Left lung (tissue), 10 donors: ENCODE data around the gene OR5L1. TPM values are rescaled to one million over a fixed set of nuclear protein-coding genes. Genes with fewer than 3 reads are reported as not detected.

Source experiments
- ATAC-seq: fragments of 200-7000 bp; cut with Tn5 transposase; one replicate; pipeline ENCODE4 v1.9.1; 2020; ENCODE audit warnings: moderate library complexity
- DNase-seq, 4 donors: peaks; one replicate each; pipeline ENCODE4 v3.0.0-alpha.2; 2013 to 2020
- H3K27ac ChIP-seq, 2 donors: fragments of 200-600 bp; sonication (generic) in 1 of 2; one replicate each; pipeline versions ENCODE4 v1.5.0 to v1.8.0; 2020 to 2021
- H3K27me3 ChIP-seq, 2 donors: fragments of 200-600 bp; sonication (generic) in 1 of 2; one replicate each; pipeline versions ENCODE4 v1.5.0 to v1.8.0; 2020 to 2021
- H3K36me3 ChIP-seq, 2 donors: fragments of 200-600 bp; sonication (generic) in 1 of 2; one replicate each; pipeline versions ENCODE4 v1.5.0 to v1.8.0; 2020 to 2021
- H3K4me1 ChIP-seq, 2 donors: fragments of 200-600 bp; one replicate each; pipeline ENCODE4 v1.8.0; 2021
- H3K4me3 ChIP-seq, 2 donors: fragments of 200-600 bp; sonication (generic) in 1 of 2; one replicate each; pipeline versions ENCODE4 v1.5.0 to v1.8.0; 2020 to 2021; ENCODE audit warnings: mild to moderate bottlenecking in 1 of 2
- H3K9me3 ChIP-seq, 2 donors: fragments of 200-600 bp; sonication (generic) in 1 of 2; one replicate each; pipeline versions ENCODE4 v1.5.0 to v1.8.0; 2020 to 2021
- intact Hi-C, 2 donors: fragments of 100-400 bp; cut with DNase I; formaldehyde crosslinking; loops; one replicate each; pipeline versions ENCODE4 v1.11.2 to v1.14.2; 2022
- polyA plus RNA-seq, 6 donors: library from polyadenylated mRNA; unstranded; fragments of 120-200 nt; gene quantifications; one replicate each; pipeline ENCODE4 v1.2.1, GENCODE V29; 2013; ENCODE audit not compliant: insufficient read length in 6 of 6
- total RNA-seq, 2 donors: library from RNA; stranded (reverse); fragmentation: NEBNext Ultra II Directional; extraction: Animal tissue kit (Norgen Biotek cat#: 25700); gene quantifications; one replicate each; pipeline ENCODE4 v1.2.1, GENCODE V29; 2021
- TF ChIP-seq, protein P1 (sequence below), 2 donors: fragments of 200-600 bp; sonication (generic) in 1 of 2; IDR thresholded peaks; one replicate each; pipeline versions ENCODE4 v1.5.0 to v1.8.0; 2021; ENCODE audit warnings: antibody characterized with exemption in 2 of 2
- donor health status: DM: no; HTN: yes; CAD: no.
- donor health status: DM: no; HTN: no; CAD: no.

The OR5L1 gene
- total and polyA plus RNA-seq, 8 donors: not detected

DNA sequence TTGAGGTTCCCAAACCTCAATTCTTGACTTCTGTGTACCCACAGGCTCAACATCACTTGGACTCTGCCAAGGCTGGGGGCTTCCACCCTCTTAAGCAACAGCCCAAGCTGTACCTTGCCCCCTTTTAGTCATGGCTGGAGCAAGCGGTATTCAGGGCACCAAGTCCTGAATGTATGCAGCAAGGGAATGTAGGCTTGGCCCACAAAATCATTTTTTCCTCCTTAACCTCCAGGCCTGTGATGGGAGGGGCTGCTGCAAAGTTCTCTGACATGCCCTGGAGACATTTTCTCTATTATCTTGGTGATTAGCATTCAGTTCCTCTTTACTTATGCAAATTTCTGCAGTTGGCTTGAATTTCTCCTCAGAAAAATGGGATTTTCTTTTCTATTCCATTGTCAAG is 4.9 kb upstream of the OR5L1 start:
- Histone ChIP-seq H3K9me3 (peaks cover 0 to 29% of the 10 kb centered on the region in 2 donors), H3K4me1 (no peaks in the 10 kb centered on the region), H3K27me3 (no peaks in the 10 kb centered on the region), H3K4me3 (no peak overlapping the region), H3K36me3 (no peaks in the 10 kb centered on the region), H3K27ac (no peak overlapping the region)
- no peak for DNase-seq
- TF ChIP-seq, protein P1, sequence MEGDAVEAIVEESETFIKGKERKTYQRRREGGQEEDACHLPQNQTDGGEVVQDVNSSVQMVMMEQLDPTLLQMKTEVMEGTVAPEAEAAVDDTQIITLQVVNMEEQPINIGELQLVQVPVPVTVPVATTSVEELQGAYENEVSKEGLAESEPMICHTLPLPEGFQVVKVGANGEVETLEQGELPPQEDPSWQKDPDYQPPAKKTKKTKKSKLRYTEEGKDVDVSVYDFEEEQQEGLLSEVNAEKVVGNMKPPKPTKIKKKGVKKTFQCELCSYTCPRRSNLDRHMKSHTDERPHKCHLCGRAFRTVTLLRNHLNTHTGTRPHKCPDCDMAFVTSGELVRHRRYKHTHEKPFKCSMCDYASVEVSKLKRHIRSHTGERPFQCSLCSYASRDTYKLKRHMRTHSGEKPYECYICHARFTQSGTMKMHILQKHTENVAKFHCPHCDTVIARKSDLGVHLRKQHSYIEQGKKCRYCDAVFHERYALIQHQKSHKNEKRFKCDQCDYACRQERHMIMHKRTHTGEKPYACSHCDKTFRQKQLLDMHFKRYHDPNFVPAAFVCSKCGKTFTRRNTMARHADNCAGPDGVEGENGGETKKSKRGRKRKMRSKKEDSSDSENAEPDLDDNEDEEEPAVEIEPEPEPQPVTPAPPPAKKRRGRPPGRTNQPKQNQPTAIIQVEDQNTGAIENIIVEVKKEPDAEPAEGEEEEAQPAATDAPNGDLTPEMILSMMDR (IDR thresholded peaks at IDR 0.05): no peak
- ATAC-seq: no peak
- intact Hi-C loops: no loop called here

DNA sequence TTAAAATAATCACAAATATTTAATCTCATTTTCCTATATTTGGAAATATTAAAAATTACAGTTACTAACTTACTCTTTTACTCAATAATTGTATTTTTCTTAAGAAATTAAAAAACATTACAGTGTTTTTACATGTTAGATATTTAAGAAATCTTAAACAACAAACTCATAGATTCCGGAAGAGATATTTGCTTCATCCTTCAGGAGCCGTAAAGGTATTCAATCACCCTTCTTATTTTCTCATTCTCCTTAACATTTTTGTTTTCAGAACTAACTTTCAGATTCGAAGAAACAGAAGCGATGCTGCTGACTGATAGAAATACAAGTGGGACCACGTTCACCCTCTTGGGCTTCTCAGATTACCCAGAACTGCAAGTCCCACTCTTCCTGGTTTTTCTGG is 8.2 kb downstream of the OR5L1 start, which contains the start of gene OR5D18:
TSS of gene OR5D18 (plus strand) at position 301 of the 400 bp plus-strand sequence. CDS start at position 301, 0 bp downstream.
- Histone ChIP-seq H3K9me3 (no peaks in the 10 kb centered on the region), H3K36me3 (no peaks in the 10 kb centered on the region), H3K4me3 (no peak within 1 kb of the TSS), H3K27me3 (no peaks in the 10 kb centered on the region), H3K4me1 (no peaks in the 10 kb centered on the region), H3K27ac (no peak within 1 kb of the TSS)
- ATAC-seq: no peak
- intact Hi-C loops: no loop called here
- DNase-seq: no peak
- TF ChIP-seq, protein P1 (IDR thresholded peaks at IDR 0.05): no peak

DNA sequence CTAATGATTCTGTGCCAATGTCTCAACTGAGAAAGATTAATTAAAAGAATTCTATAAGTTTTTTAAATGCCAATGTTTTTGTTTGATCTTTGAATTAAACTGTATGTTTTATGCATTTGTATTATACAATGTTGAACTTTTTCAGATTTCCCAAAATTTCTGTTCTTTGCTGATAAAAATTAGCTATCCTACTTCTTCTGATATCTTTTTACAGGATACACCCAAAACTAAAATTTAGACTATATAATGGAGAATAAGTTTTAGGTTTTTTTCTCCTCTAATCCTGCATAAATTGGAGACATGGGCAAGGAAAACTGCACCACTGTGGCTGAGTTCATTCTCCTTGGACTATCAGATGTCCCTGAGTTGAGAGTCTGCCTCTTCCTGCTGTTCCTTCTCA is 15.8 kb downstream of the OR5L1 start, which contains the start of gene OR5L2:
TSS of gene OR5L2 (plus strand) at position 301 of the 400 bp plus-strand sequence. CDS start at position 301, 0 bp downstream.
- ATAC-seq (no peak), DNase-seq (no peak)
- no peak within 1 kb of the TSS for H3K27ac ChIP-seq
- TF ChIP-seq, protein P1 (IDR thresholded peaks at IDR 0.05): no peak
- H3K27me3 ChIP-seq: no peaks in the 10 kb centered on the region
- H3K9me3 ChIP-seq: no peaks in the 10 kb centered on the region
- no peaks in the 10 kb centered on the region for H3K36me3 ChIP-seq
- intact Hi-C loops: no loop called here
- no peaks in the 10 kb centered on the region for H3K4me1 ChIP-seq
- H3K4me3 ChIP-seq: no peak within 1 kb of the TSS

DNA sequence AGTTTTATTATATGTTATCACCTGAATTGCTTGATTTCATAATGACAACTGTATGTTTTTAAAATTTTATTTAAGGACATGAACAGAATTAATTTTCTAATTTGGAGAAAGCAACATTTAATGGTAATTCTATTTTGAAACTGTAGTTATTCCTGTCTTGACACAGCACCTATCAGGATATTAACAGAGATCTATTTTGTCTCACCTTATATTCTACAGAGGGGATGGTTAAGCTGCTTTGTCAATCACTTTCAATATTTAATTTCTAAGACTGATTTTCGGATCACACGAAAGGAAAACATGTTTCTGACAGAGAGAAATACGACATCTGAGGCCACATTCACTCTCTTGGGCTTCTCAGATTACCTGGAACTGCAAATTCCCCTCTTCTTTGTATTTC is 27.3 kb downstream of the OR5L1 start, which contains the start of gene OR5D16:
TSS of gene OR5D16 (plus strand) at position 301 of the 400 bp plus-strand sequence. CDS start at position 301, 0 bp downstream.
- H3K36me3 ChIP-seq: no peaks in the 10 kb centered on the region
- no peak within 1 kb of the TSS for H3K27ac ChIP-seq
- peaks cover 0 to 14% of the 10 kb centered on the region in 2 donors for H3K9me3 ChIP-seq
- TF ChIP-seq, protein P1 (IDR thresholded peaks at IDR 0.05): no peak
- intact Hi-C loops: no loop called here
- no peak for DNase-seq
- no peak within 1 kb of the TSS for H3K4me3 ChIP-seq
- no peak for ATAC-seq
- H3K27me3 ChIP-seq: no peaks in the 10 kb centered on the region
- H3K4me1 ChIP-seq: no peaks in the 10 kb centered on the region

DNA sequence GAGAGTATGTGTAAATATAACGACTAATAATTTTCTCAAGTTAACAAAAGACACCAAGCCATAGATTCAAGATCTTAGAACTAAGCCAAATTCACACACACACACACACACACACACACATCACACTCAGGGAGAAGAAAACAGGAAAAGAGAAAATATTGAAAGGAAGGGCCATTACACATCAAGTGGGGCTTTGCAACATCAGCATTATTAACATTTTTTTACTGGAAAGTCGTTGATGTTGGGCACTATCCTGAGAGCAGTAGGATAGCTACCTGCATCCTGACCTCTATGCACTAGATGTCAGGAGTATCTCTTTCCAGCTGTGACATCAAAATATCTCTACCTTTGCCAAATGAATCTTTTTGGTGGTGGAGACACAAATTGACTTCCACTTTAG is 36.3 kb downstream of the OR5L1 start:
- no peaks in the 10 kb centered on the region for H3K27me3 ChIP-seq

More for the DNA sequence above, 36.3 kb downstream of the OR5L1 start:
- no peaks in the 10 kb centered on the region for H3K4me1 ChIP-seq
- no peak for DNase-seq
- no peaks in the 10 kb centered on the region for H3K36me3 ChIP-seq
- H3K27ac ChIP-seq: no peak overlapping the region
- ATAC-seq: no peak
- peaks cover 0 to 3% of the 10 kb centered on the region in 2 donors for H3K9me3 ChIP-seq
- H3K4me3 ChIP-seq: no peak overlapping the region
- intact Hi-C loops: no loop called here
- TF ChIP-seq, protein P1 (IDR thresholded peaks at IDR 0.05): no peak
